HepG2 (cell line): Measurements from ENCODE around the gene ENG. TPM values are rescaled to one million over a fixed set of nuclear protein-coding genes. Genes with fewer than 3 reads are reported as not detected.

Experiments
- ATAC-seq: fragments of 200-7000 bp; cut with Tn5 transposase; 3 replicates; pipeline ENCODE4 v1.9.1; 2020; ENCODE audit warnings: mild to moderate bottlenecking, moderate library complexity
- BruUV-seq: library from RNA; stranded (reverse); fragments of 400-500 nt; replicated peaks from 2 replicates; lab custom pipeline; 2021; lab: Mats Ljungman, UMichigan
- CTCF ChIA-PET: fragments of 300-600 bp; formaldehyde crosslinking; extraction: SDS; loops from one replicate; lab custom pipeline; 2021; ENCODE audit warnings: low total read pairs, inconsistent platforms, low intra/inter-chr PET ratio; lab: Yijun Ruan, JAX
- POLR2A ChIA-PET: fragments of 350-600 bp; sonication (Branson Sonifier 250); formaldehyde crosslinking; loops from one replicate; lab custom pipeline; 2020; ENCODE audit warnings: antibody characterized with exemption, inconsistent platforms; lab: Yijun Ruan, JAX
- DNase-seq: peaks from one replicate; pipeline ENCODE4 v3.0.0-alpha.2; 2015; ENCODE audit warnings: low spot score
- FAIRE-seq: peaks from 3 replicates; lab custom pipeline; 2011; peaks lifted over from hg19 to GRCh38; lab: Jason Lieb, UNC
- H2AFZ ChIP-seq: one replicate; pipeline ENCODE4 v1.6.1; 2011; ENCODE audit warnings: low read length, inconsistent platforms
- H3K27ac ChIP-seq: fragments of 300-600 bp; 3 replicates; pipeline ENCODE4 v1.8.0; 2011; ENCODE audit warnings: mixed run types, mild to moderate bottlenecking, mixed read lengths, low read length, inconsistent platforms; ENCODE audit not compliant: insufficient read depth; ENCODE audit errors: extremely low read length
- H3K27me3 ChIP-seq, 2 experiments: fragments of 200-600 bp in 1 of 2; 2 replicates in 1 of 2; 3 replicates in 1 of 2; pipeline versions ENCODE4 v1.6.0 to v1.8.0; 2011; ENCODE audit warnings: low read length in 2 of 2, mild to moderate bottlenecking in 2 of 2, moderate library complexity in 2 of 2, inconsistent platforms in 1 of 2; ENCODE audit not compliant: insufficient read depth in 2 of 2, control insufficient read depth in 1 of 2
- H3K36me3 ChIP-seq, 2 experiments: fragments of 200-600 bp in 1 of 2; replicated peaks in 1 of 2; 2 replicates in 1 of 2; 3 replicates in 1 of 2; pipeline versions ENCODE4 v1.5.1 to v1.8.0; 2011; ENCODE audit warnings: low read length in 2 of 2, inconsistent platforms in 1 of 2; ENCODE audit not compliant: insufficient read depth in 2 of 2, control insufficient read depth in 1 of 2
- H3K4me1 ChIP-seq: 2 replicates; pipeline ENCODE4 v1.5.1; 2012; ENCODE audit warnings: low read length, inconsistent platforms; ENCODE audit not compliant: insufficient read depth
- H3K4me2 ChIP-seq: 2 replicates; pipeline ENCODE4 v1.6.0; 2011; ENCODE audit warnings: low read depth, low read length, inconsistent platforms
- H3K4me3 ChIP-seq, 3 experiments: fragments of 200-600 bp in 1 of 3; sonication (generic), shearing (Covaris generic) in 1 of 3; replicated peaks in 1 of 3; 2 replicates each; pipeline ENCODE4 v1.5.1; 2011 to 2016; ENCODE audit warnings: low read length in 3 of 3, inconsistent platforms in 2 of 3, low read depth in 2 of 3, mild to moderate bottlenecking in 2 of 3, control low read depth in 1 of 3, mixed read lengths in 1 of 3; ENCODE audit not compliant: insufficient read depth in 1 of 3
- H3K79me2 ChIP-seq: one replicate; pipeline ENCODE4 v1.6.1; 2011; ENCODE audit warnings: low read length, inconsistent platforms; ENCODE audit not compliant: insufficient read depth
- H3K9ac ChIP-seq: 2 replicates; pipeline ENCODE4 v1.6.0; 2011; ENCODE audit warnings: mild to moderate bottlenecking, low read depth, low read length, inconsistent platforms; ENCODE audit not compliant: insufficient read depth
- H3K9me3 ChIP-seq: 2 replicates; pipeline ENCODE4 v1.5.1; 2012; ENCODE audit warnings: mild to moderate bottlenecking, low read length
- H4K20me1 ChIP-seq: 2 replicates; pipeline ENCODE4 v1.6.0; 2011; ENCODE audit warnings: inconsistent platforms, mild to moderate bottlenecking, low read length, moderate library complexity; ENCODE audit not compliant: insufficient read depth
- AGO2 ChIP-seq: fragments of 200-400 bp; formaldehyde crosslinking; optimal IDR thresholded peaks from 2 replicates; pipeline ENCODE3; 2017; ENCODE audit warnings: mild to moderate bottlenecking, low read depth, low read length, moderate library complexity
- DZIP1 ChIP-seq: sonication (generic); formaldehyde crosslinking; IDR thresholded peaks from 2 replicates; pipeline ENCODE4 v1.5.0; 2020; ENCODE audit warnings: mild to moderate bottlenecking, missing genetic modification reagents
- FOXK1 ChIP-seq: sonication (generic); formaldehyde crosslinking; IDR thresholded peaks from 2 replicates; pipeline ENCODE4 v1.4.0; 2020; ENCODE audit warnings: low read depth, missing genetic modification reagents, borderline replicate concordance
- GATAD1 ChIP-seq: IDR thresholded peaks from 2 replicates; pipeline ENCODE4 v1.6.1; 2016; ENCODE audit warnings: missing genetic modification reagents, missing compliant biosample characterization
- RBFOX2 ChIP-seq: fragments of 200-400 bp; formaldehyde crosslinking; IDR thresholded peaks from 2 replicates; pipeline ENCODE4 v1.6.1; 2017; ENCODE audit warnings: low read depth, mild to moderate bottlenecking, low read length
- WGBS: methylation state at CpG from one replicate; pipeline ENCODE4 v1.1.6; 2017; ENCODE audit warnings: low lambda C conversion rate; 5-methylcytosine and 5-hydroxymethylcytosine counted together
- in situ Hi-C: cut with HindIII; loops from 2 replicates; pipeline ENCODE4 v1.10.0; 2017; ENCODE audit warnings: low pct_unique_long_range_greater_than_20kb; ENCODE audit not compliant: extremely low pct_ligation_motif_present
- intact Hi-C: fragments of 100-400 bp; cut with micrococcal nuclease; formaldehyde crosslinking; loops from one replicate; pipeline ENCODE4 v1.10.0; 2022; ENCODE audit not compliant: unreplicated experiment
- polyA plus RNA-seq, 8 experiments: library from polyadenylated mRNA; depleted of rRNA in 3 of 8; stranded (reverse) in 7 of 8; unstranded in 1 of 8; fragments of >200 nt; fragmentation: Illumina TruSeq in 4 of 8; extraction: Trizol in 4 of 8; gene quantifications; 2 replicates each; pipeline versions ENCODE4 v1.2.1 to v1.2.3, GENCODE V29; 2011 to 2016; ENCODE audit warnings: low read depth in 4 of 8, missing spikeins in 1 of 8, mixed read lengths in 1 of 8; ENCODE audit not compliant: insufficient read depth in 1 of 8
- total RNA-seq, 5 experiments: library from RNA; depleted of rRNA; stranded (reverse); fragments of >200 nt; fragmentation: Illumina TruSeq; extraction: Trizol; gene quantifications; 2 replicates each; pipeline ENCODE4 v1.2.3, GENCODE V29; 2016; ENCODE audit warnings: low read depth in 1 of 5
- TF ChIP-seq, protein P1 (sequence below): IDR thresholded peaks from 2 replicates; pipeline ENCODE4 v1.6.1; 2016; ENCODE audit warnings: missing compliant biosample characterization, missing genetic modification reagents, borderline replicate concordance

The ENG gene
- total and polyA plus RNA-seq, 2 of the 13 experiments (the other 11 are each of a cell fraction or from before 2014, with no cell fraction given) = 0.02 to 1.1 TPM

GRCh38 chr9:127808347-127809001 lies 46.0 kb downstream of the ENG start:
- Histone ChIP-seq H3K4me2 (no peak overlapping the region), H2AFZ (no peak overlapping the region), H4K20me1 (no peaks in the 10 kb centered on the region; the same call in 1 of the 2 replicates), H3K9me3 (no peaks in the 10 kb centered on the region), H3K36me3 (peaks cover 15 to 49% of the 10 kb centered on the region in 2 experiments; a peak in 4 of 5 replicates), H3K79me2 (peaks cover 11% of the 10 kb centered on the region), H3K4me3 (no peak overlapping the region), H3K4me1 (peaks cover 28% of the 10 kb centered on the region), H3K9ac (no peak overlapping the region), H3K27me3 (no peaks in the 10 kb centered on the region; a peak in 1 of 5 replicates), H3K27ac (no peak overlapping the region)
- no TSS peak for BruUV-seq
- in situ Hi-C loops (no loop called here), intact Hi-C loops (no loop called here)
- WGBS = 95% methylated on average over 9 of the region's 17 CpGs
- no peak for ATAC-seq
- DNase-seq = no peak
- ChIA-PET POLR2A (interaction anchor here (0.8 to 1.2 kb wide), 3 partner anchors 11 to 16 kb away, joined by 3 to 4 read pairs (median 3); no protein-coding TSS in a partner anchor), CTCF (no interaction called here)
- FAIRE-seq = no peak
- TF ChIP-seq RBFOX2 = peak; percentile 63
- no peak for TF ChIP-seq DZIP1 (CRISPR knock-in tag)
- peak; percentile 34 for TF ChIP-seq AGO2
- TF ChIP-seq, protein P1, sequence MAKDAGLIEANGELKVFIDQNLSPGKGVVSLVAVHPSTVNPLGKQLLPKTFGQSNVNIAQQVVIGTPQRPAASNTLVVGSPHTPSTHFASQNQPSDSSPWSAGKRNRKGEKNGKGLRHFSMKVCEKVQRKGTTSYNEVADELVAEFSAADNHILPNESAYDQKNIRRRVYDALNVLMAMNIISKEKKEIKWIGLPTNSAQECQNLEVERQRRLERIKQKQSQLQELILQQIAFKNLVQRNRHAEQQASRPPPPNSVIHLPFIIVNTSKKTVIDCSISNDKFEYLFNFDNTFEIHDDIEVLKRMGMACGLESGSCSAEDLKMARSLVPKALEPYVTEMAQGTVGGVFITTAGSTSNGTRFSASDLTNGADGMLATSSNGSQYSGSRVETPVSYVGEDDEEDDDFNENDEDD (CRISPR knock-in tag) = no peak
- TF ChIP-seq GATAD1 (CRISPR knock-in tag) = no peak
- no peak for TF ChIP-seq FOXK1 (CRISPR knock-in tag)
